PC-3 (cell line): ENCODE results near the gene HNRNPH2. TPM values are rescaled to one million over a fixed set of nuclear protein-coding genes. Genes with fewer than 3 reads are reported as not detected.

Source experiments
- ATAC-seq: fragments of 200-7000 bp; cut with Tn5 transposase; 2 replicates; pipeline ENCODE4 v1.9.1; 2020; ENCODE audit warnings: mild to moderate bottlenecking, moderate library complexity
- BruUV-seq: library from RNA; stranded (reverse); fragments of 400-500 nt; replicated peaks from 2 replicates; lab custom pipeline; 2021; lab: Mats Ljungman, UMichigan
- CTCF ChIA-PET: fragments of 300-600 bp; sonication (Branson Sonifier 250); formaldehyde crosslinking; loops from one replicate; lab custom pipeline; 2022; ENCODE audit warnings: antibody characterized with exemption; lab: Charles Lee
- POLR2A ChIA-PET: fragments of 300-600 bp; sonication (Branson Sonifier 250); formaldehyde crosslinking; loops from one replicate; lab custom pipeline; 2022; ENCODE audit warnings: antibody characterized with exemption; ENCODE audit not compliant: unreplicated experiment; lab: Charles Lee
- DNase-seq: peaks from one replicate; pipeline ENCODE4 v3.0.0-alpha.2; 2015
- H2AFZ ChIP-seq: fragments of 300-600 bp; sonication (generic); 2 replicates; pipeline ENCODE4 v1.6.0; 2016; ENCODE audit warnings: antibody characterized with exemption, low read length
- H3F3A ChIP-seq: fragments of 300-600 bp; sonication (generic); one replicate; pipeline ENCODE4 v1.6.0; 2017; ENCODE audit warnings: antibody characterized with exemption, low read length, control low read depth, mild to moderate bottlenecking; ENCODE audit not compliant: unreplicated experiment
- H3K27ac ChIP-seq: fragments of 300-600 bp; sonication (generic); 2 replicates; pipeline ENCODE4 v1.5.1; 2016; ENCODE audit warnings: mild to moderate bottlenecking, low read length
- H3K27me3 ChIP-seq: fragments of 300-600 bp; sonication (generic); 2 replicates; pipeline ENCODE4 v1.6.1; 2016; ENCODE audit warnings: low read length, mixed read lengths
- H3K36me3 ChIP-seq: fragments of 300-600 bp; sonication (generic); 2 replicates; pipeline ENCODE4 v1.6.1; 2016; ENCODE audit warnings: low read depth, mixed run types, low read length, mixed read lengths
- H3K4me1 ChIP-seq: fragments of 300-600 bp; sonication (generic); 2 replicates; pipeline ENCODE4 v1.5.1; 2016; ENCODE audit warnings: low read length; ENCODE audit not compliant: insufficient read depth
- H3K4me2 ChIP-seq: fragments of 300-600 bp; sonication (generic); 2 replicates; pipeline ENCODE4 v1.6.0; 2016; ENCODE audit warnings: low read length
- H3K4me3 ChIP-seq: fragments of 300-600 bp; sonication (generic); 2 replicates; pipeline ENCODE4 v1.5.1; 2016; ENCODE audit warnings: mild to moderate bottlenecking, low read length, mixed read lengths
- H3K79me2 ChIP-seq: fragments of 300-600 bp; sonication (generic); 2 replicates; pipeline ENCODE4 v1.6.1; 2017; ENCODE audit warnings: low read length, mixed read lengths
- H3K9ac ChIP-seq: fragments of 300-600 bp; sonication (generic); 2 replicates; pipeline ENCODE4 v1.6.0; 2016; ENCODE audit warnings: mild to moderate bottlenecking, low read length
- H3K9me2 ChIP-seq: fragments of 300-600 bp; sonication (generic); replicated peaks from 2 replicates; pipeline ENCODE4 v1.6.1; 2016; ENCODE audit warnings: mixed run types, low read length, mixed read lengths
- H3K9me3 ChIP-seq: fragments of 300-600 bp; sonication (generic); 2 replicates; pipeline ENCODE4 v1.6.1; 2016; ENCODE audit warnings: low read length, mixed read lengths
- H4K20me1 ChIP-seq: fragments of 300-600 bp; sonication (generic); 2 replicates; pipeline ENCODE4 v1.6.1; 2016; ENCODE audit warnings: low read length, mixed read lengths
- CTCF ChIP-seq: fragments of 300-600 bp; sonication (generic); conservative IDR thresholded peaks from 2 replicates; pipeline ENCODE4 v1.5.1; 2017; ENCODE audit warnings: antibody characterized with exemption, low read depth, mild to moderate bottlenecking, low read length
- EZH2 ChIP-seq: fragments of 300-600 bp; sonication (generic); IDR thresholded peaks from one replicate; pipeline ENCODE4 v1.6.1; 2017; ENCODE audit warnings: antibody characterized with exemption, mild to moderate bottlenecking, low read length; ENCODE audit not compliant: unreplicated experiment
- EZH2phosphoT487 ChIP-seq: fragments of 300-600 bp; sonication (generic); IDR thresholded peaks from 2 replicates; pipeline ENCODE4 v1.6.1; 2018; ENCODE audit warnings: mild to moderate bottlenecking, antibody characterized with exemption, low read length, borderline replicate concordance
- intact Hi-C: fragments of 100-400 bp; cut with micrococcal nuclease; formaldehyde crosslinking; loops from 2 replicates; pipeline ENCODE4 v1.9.0; 2023
- total RNA-seq: library from RNA; depleted of rRNA; stranded (reverse); fragments of >200 nt; gene quantifications from 2 replicates; pipeline ENCODE4 v1.2.3, GENCODE V29; 2014

Gene HNRNPH2
- total RNA-seq, 1 experiment from 2014 or later: 54.8 TPM

- no peaks in the 10 kb centered on the region for H3K27me3 ChIP-seq
- BruUV-seq: no TSS peak
- no peaks in the 10 kb centered on the region for H3F3A ChIP-seq
- peaks cover 15% of the 10 kb centered on the region; the same call in 1 of the 2 replicates for H3K36me3 ChIP-seq
- no peak overlapping the region for H3K27ac ChIP-seq
- ATAC-seq (peak; percentile 71), DNase-seq (peak; percentile 69)
- peak; percentile 75 for TF ChIP-seq CTCF
- no peak for TF ChIP-seq EZH2
- no peaks in the 10 kb centered on the region for H3K9me3 ChIP-seq
- ChIA-PET CTCF (no interaction called here), POLR2A (no interaction called here)
- no peak overlapping the region for H3K9ac ChIP-seq
- H4K20me1 ChIP-seq: peaks cover 5% of the 10 kb centered on the region; the same call in 1 of the 2 replicates
- H3K4me2 ChIP-seq: no peak overlapping the region
- H3K79me2 ChIP-seq: peaks cover 21% of the 10 kb centered on the region
- peaks cover 5% of the 10 kb centered on the region; the same call in 1 of the 2 replicates for H3K4me1 ChIP-seq
- no peak overlapping the region for H2AFZ ChIP-seq
- H3K4me3 ChIP-seq: no peak overlapping the region
- no peaks in the 10 kb centered on the region for H3K9me2 ChIP-seq
- intact Hi-C loops: loop anchor here (2.0 to 5.0 kb wide), 2 partner anchors 182 to 383 kb away; no protein-coding TSS in a partner anchor
Observed at GRCh38 chrX:101415180-101416145, 7.4 kb downstream of the HNRNPH2 start.

GRCh38 chrX:101416691-101417090 lies 8.7 kb downstream of the HNRNPH2 start:
- no peaks in the 10 kb centered on the region for H3F3A ChIP-seq
- H3K9me3 ChIP-seq: no peaks in the 10 kb centered on the region
- CTCF ChIA-PET: no interaction called here
- H3K4me3 ChIP-seq: no peak overlapping the region
- H2AFZ ChIP-seq: no peak overlapping the region
- H3K9me2 ChIP-seq: no peaks in the 10 kb centered on the region
- DNase-seq (no peak), ATAC-seq (no peak)
- BruUV-seq: no TSS peak
- TF ChIP-seq CTCF (no peak), EZH2phosphoT487 (no peak)
- intact Hi-C loops: loop anchor here (5.0 kb wide), 1 partner anchor 181 kb away; no protein-coding TSS in a partner anchor
- no peaks in the 10 kb centered on the region for H3K27me3 ChIP-seq
- peaks cover 9% of the 10 kb centered on the region for H3K79me2 ChIP-seq
- H3K9ac ChIP-seq: no peak overlapping the region
- no peak overlapping the region for H3K27ac ChIP-seq
- peaks cover 14% of the 10 kb centered on the region; the same call in 1 of the 2 replicates for H3K36me3 ChIP-seq
- H3K4me1 ChIP-seq: no peaks in the 10 kb centered on the region
- no peak overlapping the region for H3K4me2 ChIP-seq
- POLR2A ChIA-PET: no interaction called here
- H4K20me1 ChIP-seq: no peaks in the 10 kb centered on the region

- intact Hi-C loops: loop anchor here (5.0 kb wide), 1 partner anchor 180 kb away; no protein-coding TSS in a partner anchor
- TF ChIP-seq CTCF (no peak), EZH2 (no peak), EZH2phosphoT487 (no peak)
- ATAC-seq (no peak), DNase-seq (no peak)
- Histone ChIP-seq H3K27me3 (no peaks in the 10 kb centered on the region), H3K9me2 (no peaks in the 10 kb centered on the region), H3K4me1 (no peaks in the 10 kb centered on the region), H3K4me2 (no peak overlapping the region), H3K9ac (no peak overlapping the region), H3K4me3 (no peak overlapping the region), H3F3A (no peaks in the 10 kb centered on the region), H2AFZ (no peak overlapping the region), H3K79me2 (peaks cover 4% of the 10 kb centered on the region; the same call in 1 of the 2 replicates), H4K20me1 (no peaks in the 10 kb centered on the region), H3K36me3 (peaks cover 9% of the 10 kb centered on the region; the same call in 1 of the 2 replicates), H3K27ac (no peak overlapping the region), H3K9me3 (no peaks in the 10 kb centered on the region)
- ChIA-PET CTCF (no interaction called here), POLR2A (no interaction called here)
- BruUV-seq: no TSS peak
Observed at GRCh38 chrX:101417190-101417589, 9.2 kb downstream of the HNRNPH2 start.
